ENCODE results near the gene INF2. TPM values are rescaled to one million over a fixed set of nuclear protein-coding genes. Genes with fewer than 3 reads are reported as not detected.

Gene INF2
- total RNA-seq, 2 donors from 2014 or later = 50.1 to 210 TPM

- Histone ChIP-seq H3K36me3 (peaks cover 0 to 3% of the 10 kb centered on the region in 2 donors), H3K4me1 (replicated peaks) (no peaks in the 10 kb centered on the region), H3K9me3 (no peaks in the 10 kb centered on the region), H3K4me3 (no peak overlapping the region), H3K27ac (no peak overlapping the region), H3K27me3 (replicated peaks; ENCODE audit: insufficient read depth) (no peaks in the 10 kb centered on the region)
- intact Hi-C loops (cut with DNase I) = no loop called here
- WGBS = 86% methylated on average over 8 of the region's 12 CpGs
- TF ChIP-seq POLR2AphosphoS5 (IDR thresholded peaks at IDR 0.05) (no peak), POLR2A (IDR thresholded peaks at IDR 0.05) (no peak), CTCF (IDR thresholded peaks at IDR 0.05) (no peak)
- no peak for DNase-seq (ENCODE audit: low spot score)
These were observed 26.5 kb downstream of the INF2 start for GRCh38 chr14:104715871-104716270.

GRCh38 chr14:104717137-104717536 is 27.7 kb downstream of the INF2 start:
- Histone ChIP-seq H3K36me3 (peaks cover 0 to 3% of the 10 kb centered on the region in 2 donors), H3K27ac (no peak overlapping the region), H3K4me3 (no peak overlapping the region), H3K27me3 (replicated peaks; ENCODE audit: insufficient read depth) (no peaks in the 10 kb centered on the region), H3K9me3 (no peaks in the 10 kb centered on the region), H3K4me1 (replicated peaks) (no peaks in the 10 kb centered on the region)
- TF ChIP-seq POLR2A (IDR thresholded peaks at IDR 0.05) (no peak), CTCF (IDR thresholded peaks at IDR 0.05) (no peak), POLR2AphosphoS5 (IDR thresholded peaks at IDR 0.05) (no peak)
- no peak for DNase-seq (ENCODE audit: low spot score)
- WGBS = 80% methylated on average over 22 of the region's 22 CpGs
- intact Hi-C loops (cut with DNase I) = no loop called here

DNA sequence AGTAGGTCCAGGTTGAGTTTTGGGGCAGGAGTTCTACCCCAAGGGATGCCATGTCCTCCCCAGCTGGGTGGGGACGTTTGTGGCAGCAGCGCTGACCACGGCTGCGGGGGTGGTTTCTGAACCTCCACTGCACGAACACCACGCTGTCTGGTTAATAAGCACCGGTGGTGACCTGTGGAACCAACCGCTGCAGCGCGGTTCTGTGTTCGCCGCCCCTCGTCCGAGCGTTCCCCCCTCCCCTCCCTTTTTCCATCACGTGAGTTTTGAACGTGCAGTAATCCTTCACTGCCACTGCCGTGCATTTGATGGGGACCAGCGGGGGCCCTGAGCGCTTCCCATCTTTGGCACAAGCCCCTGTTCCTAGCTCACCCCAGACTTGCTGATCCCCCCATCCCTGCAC is 28.2 kb downstream of the INF2 start:
- Histone ChIP-seq H3K36me3 (peaks cover 0 to 3% of the 10 kb centered on the region in 2 donors), H3K27me3 (replicated peaks; ENCODE audit: insufficient read depth) (no peaks in the 10 kb centered on the region), H3K4me3 (no peak overlapping the region), H3K4me1 (replicated peaks) (no peaks in the 10 kb centered on the region), H3K27ac (no peak overlapping the region), H3K9me3 (no peaks in the 10 kb centered on the region)
- intact Hi-C loops (cut with DNase I) = no loop called here
- DNase-seq (ENCODE audit: low spot score) = no peak
- TF ChIP-seq POLR2A (IDR thresholded peaks at IDR 0.05) = no peak
- no peak for TF ChIP-seq CTCF (IDR thresholded peaks at IDR 0.05)
- no peak for TF ChIP-seq POLR2AphosphoS5 (IDR thresholded peaks at IDR 0.05)
- 76% methylated on average over 20 of the region's 20 CpGs for WGBS

DNA sequence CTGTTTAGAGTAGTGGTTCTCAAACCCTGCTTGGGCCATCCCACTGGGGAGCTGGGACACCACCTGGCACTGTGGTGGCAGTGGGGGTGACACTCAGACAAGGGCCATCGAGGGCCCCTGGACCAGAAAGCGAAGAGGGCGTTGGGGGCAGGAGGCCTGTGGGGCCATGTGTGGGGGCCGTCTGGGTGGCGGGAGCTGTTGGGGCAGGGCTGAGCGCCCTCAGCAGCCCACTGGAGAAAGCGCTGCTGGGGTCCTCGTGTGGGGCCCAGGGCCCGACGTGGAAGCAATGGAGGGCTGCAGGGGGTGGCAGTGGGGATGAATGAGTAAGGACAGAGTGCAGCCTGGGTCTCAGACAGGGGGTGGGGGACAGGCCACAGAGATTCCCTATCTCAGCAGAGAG is 28.7 kb downstream of the INF2 start:
- no peak for DNase-seq (ENCODE audit: low spot score)

More for the DNA sequence above, 28.7 kb downstream of the INF2 start:
- H3K27ac ChIP-seq = no peak overlapping the region
- 89% methylated on average over 10 of the region's 10 CpGs for WGBS
- TF ChIP-seq POLR2A (IDR thresholded peaks at IDR 0.05) (no peak), CTCF (IDR thresholded peaks at IDR 0.05) (no peak), POLR2AphosphoS5 (IDR thresholded peaks at IDR 0.05) (no peak)
- H3K27me3 ChIP-seq (replicated peaks; ENCODE audit: insufficient read depth) = no peaks in the 10 kb centered on the region
- H3K4me3 ChIP-seq = no peak overlapping the region
- no peaks in the 10 kb centered on the region for H3K4me1 ChIP-seq (replicated peaks)
- H3K36me3 ChIP-seq = peaks cover 0 to 3% of the 10 kb centered on the region in 2 donors
- intact Hi-C loops (cut with DNase I) = no loop called here
- H3K9me3 ChIP-seq = no peaks in the 10 kb centered on the region

Measured in prostate gland (tissue), 2 donors.